Activated CD4-positive, alpha-beta T cell treated with anti-CD3 and anti-CD28 coated beads for 36 hours (primary cell): ENCODE measurements around the gene MGAT5. TPM values are rescaled to one million over a fixed set of nuclear protein-coding genes. Genes with fewer than 3 reads are reported as not detected.

ENCODE experiments used
- ATAC-seq: fragments of 200-7000 bp; cut with Tn5 transposase; one replicate; pipeline ENCODE4 v1.10.0; 2021; ENCODE audit warnings: mild to moderate bottlenecking, moderate library complexity
- CTCF ChIA-PET: fragments of 350-600 bp; sonication (Branson Sonifier 250); formaldehyde crosslinking; loops from one replicate; lab custom pipeline; 2021; ENCODE audit warnings: antibody characterized with exemption; lab: Charles Lee
- POLR2A ChIA-PET: fragments of 350-600 bp; sonication (Branson Sonifier 250); formaldehyde crosslinking; loops from one replicate; lab custom pipeline; 2021; ENCODE audit warnings: antibody characterized with exemption, inconsistent platforms; lab: Charles Lee
- DNase-seq: peaks from one replicate; pipeline ENCODE4 v3.0.0-alpha.2; 2020
- H3K27ac Mint-ChIP-seq: one replicate; pipeline ENCODE4 v1.8.0; 2021; ENCODE audit warnings: mixed read lengths
- H3K27me3 Mint-ChIP-seq: one replicate; pipeline ENCODE4 v1.8.0; 2021; ENCODE audit warnings: mixed read lengths
- H3K36me3 Mint-ChIP-seq: one replicate; pipeline ENCODE4 v1.8.0; 2021; ENCODE audit warnings: low read depth, mixed read lengths
- H3K4me1 Mint-ChIP-seq: one replicate; pipeline ENCODE4 v1.8.0; 2021; ENCODE audit warnings: mixed read lengths
- H3K4me3 Mint-ChIP-seq: one replicate; pipeline ENCODE4 v1.8.0; 2021; ENCODE audit warnings: mild to moderate bottlenecking, moderate library complexity, mixed read lengths
- H3K9me3 Mint-ChIP-seq: one replicate; pipeline ENCODE4 v1.8.0; 2021; ENCODE audit warnings: low read depth, mixed read lengths
- intact Hi-C, 2 experiments: fragments of 100-400 bp; cut with DNase I in 1 of 2; cut with micrococcal nuclease in 1 of 2; formaldehyde crosslinking; loops; one replicate each; pipeline versions ENCODE4 v1.14.2 to v1.15.1; 2022 to 2024; cut with DNase I, micrococcal nuclease
- total RNA-seq, 2 experiments: library from RNA; stranded (reverse); gene quantifications; one replicate each; pipeline ENCODE4 v1.2.3, GENCODE V29; 2021

MGAT5 gene
- total RNA-seq, 2 experiments from 2014 or later: 22.2 to 25.7 TPM

DNA sequence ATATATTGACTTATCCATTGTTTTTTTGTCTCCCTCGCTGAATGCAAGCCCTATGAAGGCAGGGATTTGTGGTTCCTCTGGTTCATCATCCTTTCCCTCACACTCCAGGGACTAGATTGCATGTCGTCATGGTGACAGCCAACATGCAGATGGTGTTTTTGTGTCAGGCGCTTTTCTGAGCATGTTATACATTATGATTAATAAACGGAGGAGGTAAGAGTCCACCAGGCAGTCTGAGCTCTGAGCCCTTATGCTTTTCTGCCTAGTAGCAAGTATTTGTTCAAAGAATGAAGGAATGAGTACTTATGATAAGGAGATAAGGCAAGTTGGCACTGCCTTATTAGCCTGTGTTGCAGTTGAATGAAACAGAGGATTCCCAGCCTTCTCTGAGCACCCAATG lies 181.6 kb downstream of the MGAT5 start:
- Mint-ChIP-seq H3K9me3 (no peaks in the 10 kb centered on the region), H3K36me3 (no peaks in the 10 kb centered on the region), H3K27me3 (no peaks in the 10 kb centered on the region), H3K4me1 (no peaks in the 10 kb centered on the region), H3K27ac (no peak overlapping the region), H3K4me3 (no peak overlapping the region)
- DNase-seq: no peak
- intact Hi-C loops: no loop called here
- CTCF ChIA-PET: interaction anchor here (0.9 kb wide), 1 partner anchor 51 kb away, joined by 3 read pairs; no protein-coding TSS in a partner anchor
- POLR2A ChIA-PET: interaction anchor here (0.7 kb wide), 1 partner anchor 11 kb away, joined by 3 read pairs; no protein-coding TSS in a partner anchor
- ATAC-seq: no peak

DNA sequence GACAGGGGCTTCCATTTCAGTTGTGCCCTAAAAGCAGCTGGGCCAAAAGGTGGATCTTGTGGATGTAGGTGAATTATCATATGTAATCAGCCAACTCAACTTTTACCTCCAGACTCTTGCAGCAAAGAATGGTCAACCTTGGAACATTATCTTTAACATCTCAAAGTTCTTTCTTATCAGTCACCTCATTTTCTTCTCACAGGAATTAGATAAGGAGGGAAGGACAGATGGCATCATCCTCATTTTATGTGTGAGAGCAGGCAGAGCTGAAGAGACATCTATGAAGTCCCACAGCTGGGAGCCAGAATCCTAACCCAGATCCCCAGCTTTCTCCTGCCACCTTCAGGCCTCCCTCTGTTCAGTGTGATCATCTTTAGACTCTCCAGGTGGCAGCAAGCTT lies 182.1 kb downstream of the MGAT5 start:
- ATAC-seq: no peak
- Mint-ChIP-seq H3K4me3 (no peak overlapping the region), H3K36me3 (no peaks in the 10 kb centered on the region), H3K9me3 (no peaks in the 10 kb centered on the region), H3K27ac (no peak overlapping the region), H3K27me3 (no peaks in the 10 kb centered on the region), H3K4me1 (no peaks in the 10 kb centered on the region)
- ChIA-PET POLR2A (interaction anchor here (0.7 kb wide), 1 partner anchor 11 kb away, joined by 3 read pairs; no protein-coding TSS in a partner anchor), CTCF (interaction anchor here (0.7 to 1.7 kb wide), 4 partner anchors 9 to 118 kb away, joined by 3 to 7 read pairs (median 4); no protein-coding TSS in a partner anchor)
- DNase-seq: no peak
- intact Hi-C loops: no loop called here

DNA sequence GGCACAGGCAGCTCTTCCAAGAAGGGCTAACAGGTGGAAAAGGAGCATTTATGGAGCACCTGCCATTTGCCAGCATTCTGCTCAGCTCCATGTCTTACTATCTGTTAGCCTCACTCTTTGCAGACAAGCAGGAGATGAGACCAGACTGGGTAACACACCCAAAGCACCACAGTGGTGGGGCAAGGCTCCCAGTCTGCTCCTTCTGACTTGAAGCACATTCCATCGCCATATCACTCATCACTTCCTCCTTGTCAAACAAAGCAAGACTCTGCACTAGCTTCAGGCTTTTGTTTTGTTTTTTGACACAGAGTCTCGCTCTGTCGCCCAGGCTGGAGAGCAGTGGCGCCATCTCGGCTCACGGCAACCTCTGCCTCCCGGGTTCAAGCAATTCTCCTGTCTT lies 182.8 kb downstream of the MGAT5 start:
- Mint-ChIP-seq H3K27ac (no peak overlapping the region), H3K27me3 (no peaks in the 10 kb centered on the region), H3K4me1 (no peaks in the 10 kb centered on the region), H3K9me3 (no peaks in the 10 kb centered on the region), H3K36me3 (no peaks in the 10 kb centered on the region), H3K4me3 (no peak overlapping the region)
- ChIA-PET CTCF (interaction anchor here (0.7 to 1.7 kb wide), 3 partner anchors 10 to 118 kb away, joined by 3 to 7 read pairs (median 6); no protein-coding TSS in a partner anchor), POLR2A (no interaction called here)
- intact Hi-C loops: no loop called here
- no peak for DNase-seq
- no peak for ATAC-seq

DNA sequence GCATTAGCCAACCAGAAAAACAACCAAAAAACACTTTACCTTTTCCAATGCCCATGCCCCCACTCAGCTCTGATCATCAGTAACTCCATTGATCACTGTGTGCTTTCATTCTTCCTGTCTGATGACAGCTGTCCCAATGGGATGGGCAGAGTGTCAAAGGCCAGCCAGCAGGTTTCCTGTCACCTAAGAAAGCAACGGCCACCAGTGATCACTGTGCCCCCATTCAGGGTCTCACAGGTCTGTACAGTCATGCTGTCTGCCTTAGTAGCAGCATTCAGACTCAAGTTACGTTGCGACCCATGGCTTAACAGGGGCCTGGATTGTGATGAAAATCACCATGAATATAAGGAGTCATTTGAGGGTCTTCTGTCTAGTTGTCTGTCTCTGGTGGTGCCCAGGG lies 184.5 kb downstream of the MGAT5 start:
- ChIA-PET POLR2A (no interaction called here), CTCF (interaction anchor here (0.6 to 1.5 kb wide), 3 partner anchors 13 to 340 kb away, joined by 3 to 4 read pairs (median 4); no protein-coding TSS in a partner anchor)
- Mint-ChIP-seq H3K4me1 (no peaks in the 10 kb centered on the region), H3K27me3 (no peaks in the 10 kb centered on the region), H3K9me3 (no peaks in the 10 kb centered on the region), H3K27ac (no peak overlapping the region), H3K36me3 (peaks cover 3% of the 10 kb centered on the region), H3K4me3 (no peak overlapping the region)
- DNase-seq (no peak), ATAC-seq (no peak)
- intact Hi-C loops: no loop called here

DNA sequence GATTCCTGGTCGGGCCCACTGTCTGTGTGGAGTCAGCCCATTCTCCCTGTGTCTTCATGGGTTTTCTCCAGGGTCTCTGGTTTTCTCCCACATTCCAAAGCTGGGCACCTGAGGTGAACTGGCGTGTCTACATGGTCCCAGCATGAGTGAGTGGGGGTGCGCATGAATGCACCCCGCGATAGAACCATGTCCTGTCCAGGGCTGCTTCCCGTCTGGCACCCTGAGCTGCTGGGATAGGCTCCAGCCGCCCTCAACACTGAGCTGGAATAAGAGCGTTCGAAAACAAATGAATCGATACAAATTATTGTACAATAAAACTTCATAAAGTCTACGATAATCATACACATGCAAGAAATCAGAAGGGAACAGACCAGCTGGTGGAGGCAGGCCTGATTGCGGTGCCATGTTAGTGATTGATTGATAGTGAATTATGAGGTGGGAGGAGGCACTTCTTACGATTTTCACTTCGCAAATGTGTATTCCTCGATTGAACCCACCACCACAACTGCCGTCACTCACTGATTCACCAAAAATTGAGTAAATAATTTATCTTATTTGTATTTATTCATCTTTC lies 186.6 kb downstream of the MGAT5 start:
- Mint-ChIP-seq H3K4me1 (no peaks in the 10 kb centered on the region), H3K9me3 (no peaks in the 10 kb centered on the region), H3K27ac (no peak overlapping the region), H3K36me3 (peaks cover 3% of the 10 kb centered on the region), H3K4me3 (no peak overlapping the region), H3K27me3 (no peaks in the 10 kb centered on the region)
- intact Hi-C loops: no loop called here
- CTCF ChIA-PET: interaction anchor here (0.6 to 1.7 kb wide), 2 partner anchors 10 to 142 kb away, joined by 3 to 12 read pairs; no protein-coding TSS in a partner anchor
- POLR2A ChIA-PET: no interaction called here
- DNase-seq (no peak), ATAC-seq (no peak)

DNA sequence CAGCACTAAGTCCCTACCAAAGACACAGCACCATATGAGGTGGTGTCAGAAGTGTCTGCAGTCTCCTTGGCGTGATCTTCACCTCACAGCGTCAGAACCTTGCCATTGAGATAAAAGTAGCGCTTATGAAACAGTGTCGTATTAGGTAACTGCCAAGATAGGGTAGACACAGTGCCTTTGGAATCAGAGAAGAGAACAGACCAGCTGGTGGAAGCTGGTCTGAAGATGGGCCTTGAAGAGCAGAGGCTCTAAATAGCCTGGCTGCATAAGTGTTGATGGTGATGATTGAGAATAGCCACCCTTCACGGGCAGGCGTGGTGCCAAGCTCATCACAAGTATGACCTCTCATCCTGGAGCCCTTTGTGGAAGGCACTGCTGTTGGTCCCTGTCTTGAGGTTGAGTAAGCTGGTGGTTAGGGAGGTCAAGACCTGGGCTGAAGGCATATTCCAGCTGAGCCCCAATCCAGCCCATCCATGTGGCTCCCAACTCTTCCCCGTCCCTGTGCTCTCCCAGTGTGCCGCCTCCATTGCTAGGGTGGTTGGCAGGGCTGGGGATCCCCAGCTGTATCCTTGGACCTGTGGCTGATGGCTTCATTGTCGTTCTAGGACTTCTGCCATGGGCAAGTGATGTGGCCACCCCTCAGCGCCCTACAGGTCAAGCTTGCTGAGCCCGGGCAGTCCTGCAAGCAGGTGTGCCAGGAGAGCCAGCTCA lies 187.4 kb downstream of the MGAT5 start:
- Mint-ChIP-seq H3K4me3 (no peak overlapping the region), H3K36me3 (peaks cover 3% of the 10 kb centered on the region), H3K9me3 (no peaks in the 10 kb centered on the region), H3K27me3 (no peaks in the 10 kb centered on the region), H3K27ac (no peak overlapping the region), H3K4me1 (no peaks in the 10 kb centered on the region)
- ChIA-PET CTCF (interaction anchor here (0.6 to 1.7 kb wide), 4 partner anchors 9 to 324 kb away, joined by 3 to 12 read pairs (median 4); no protein-coding TSS in a partner anchor), POLR2A (no interaction called here)
- intact Hi-C loops: no loop called here
- DNase-seq (no peak), ATAC-seq (no peak)

DNA sequence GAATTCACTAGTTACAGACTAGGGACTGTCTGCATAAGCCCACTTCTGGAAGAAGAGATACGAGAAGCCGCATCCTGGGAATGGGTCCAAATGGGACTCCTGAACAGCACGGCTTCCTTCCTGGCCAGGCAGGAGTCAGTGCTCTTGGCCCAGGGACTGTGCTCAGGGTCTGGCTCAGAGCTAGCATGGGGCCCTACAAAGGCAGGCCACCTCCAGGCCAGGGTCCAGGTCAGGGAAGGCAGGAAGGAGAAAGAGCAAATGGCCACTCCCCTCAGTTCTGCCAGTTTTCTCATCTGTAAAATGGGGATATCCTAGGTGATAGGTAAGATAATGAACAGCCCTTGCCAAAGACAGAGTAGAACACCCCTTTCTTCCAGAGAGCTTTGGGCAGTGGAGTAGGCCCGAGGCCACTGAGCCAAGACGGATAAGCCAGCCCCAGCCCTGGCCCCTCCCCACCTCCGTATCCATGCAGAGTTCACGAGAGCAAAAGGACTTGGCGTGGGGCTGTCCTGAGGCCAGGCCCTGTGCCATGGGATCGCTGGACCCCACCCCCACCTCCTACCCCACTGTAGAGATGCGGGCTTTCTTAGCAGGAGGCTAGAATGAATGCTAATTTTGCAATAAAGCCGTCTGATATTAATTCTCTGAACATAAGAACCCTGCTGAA lies 190.1 kb downstream of the MGAT5 start:
- ATAC-seq (no peak), DNase-seq (no peak)
- no peak overlapping the region for H3K4me3 Mint-ChIP-seq
- H3K27ac Mint-ChIP-seq: no peak overlapping the region
- intact Hi-C loops: no loop called here
- H3K27me3 Mint-ChIP-seq: no peaks in the 10 kb centered on the region
- H3K36me3 Mint-ChIP-seq: peaks cover 6% of the 10 kb centered on the region
- POLR2A ChIA-PET: no interaction called here
- no peaks in the 10 kb centered on the region for H3K9me3 Mint-ChIP-seq
- CTCF ChIA-PET: interaction anchor here (0.5 kb wide), 1 partner anchor 9 kb away, joined by 3 read pairs; no protein-coding TSS in a partner anchor
- H3K4me1 Mint-ChIP-seq: no peaks in the 10 kb centered on the region

DNA sequence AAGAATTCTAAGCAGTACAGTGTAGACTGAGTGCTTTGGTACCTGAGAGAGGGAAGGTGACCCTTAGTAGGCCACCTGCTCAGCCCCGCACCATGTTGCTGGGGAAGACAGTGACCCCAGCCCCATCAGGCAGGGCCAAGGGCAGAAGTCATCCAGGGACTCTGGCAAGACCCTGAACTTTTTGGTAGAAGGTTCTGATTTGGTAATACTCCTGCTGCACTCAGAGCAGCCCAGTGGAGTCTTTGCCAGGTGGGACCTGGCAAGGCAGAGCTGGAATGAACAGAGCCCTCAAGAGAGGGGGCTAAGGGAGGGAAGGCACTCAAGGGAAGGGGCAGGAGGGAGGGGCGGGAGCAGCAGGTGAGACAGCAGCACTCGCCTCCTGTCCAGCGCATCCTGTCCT lies 191.2 kb downstream of the MGAT5 start:
- Mint-ChIP-seq H3K27ac (no peak overlapping the region), H3K27me3 (no peaks in the 10 kb centered on the region), H3K4me3 (no peak overlapping the region), H3K36me3 (peaks cover 7% of the 10 kb centered on the region), H3K9me3 (no peaks in the 10 kb centered on the region), H3K4me1 (no peaks in the 10 kb centered on the region)
- ATAC-seq (no peak), DNase-seq (no peak)
- ChIA-PET POLR2A (no interaction called here), CTCF (no interaction called here)
- intact Hi-C loops: no loop called here

DNA sequence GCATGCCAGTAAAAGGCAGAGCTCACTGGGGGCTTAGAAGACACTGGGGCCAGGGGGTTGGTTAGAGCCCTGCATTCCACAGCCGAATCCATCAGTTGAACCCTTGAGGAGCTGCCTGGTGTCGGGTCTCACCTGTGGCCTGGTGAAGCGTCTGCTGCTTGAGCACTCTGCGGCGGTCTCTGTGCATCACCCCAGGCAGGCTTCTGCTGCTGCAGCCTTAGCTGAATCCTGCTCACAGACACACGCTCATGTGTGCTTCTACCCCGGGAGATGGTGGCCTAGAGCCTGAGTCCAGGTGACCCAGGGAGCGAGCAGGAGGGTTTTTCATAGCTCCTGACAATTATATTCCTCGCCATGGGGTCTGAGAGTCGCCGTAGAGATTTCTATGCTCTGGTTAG lies 192.1 kb downstream of the MGAT5 start:
- intact Hi-C loops: no loop called here
- H3K4me1 Mint-ChIP-seq: no peaks in the 10 kb centered on the region
- H3K4me3 Mint-ChIP-seq: no peak overlapping the region
- ChIA-PET POLR2A (no interaction called here), CTCF (no interaction called here)
- DNase-seq (no peak), ATAC-seq (no peak)
- no peaks in the 10 kb centered on the region for H3K27me3 Mint-ChIP-seq
- H3K9me3 Mint-ChIP-seq: no peaks in the 10 kb centered on the region
- peaks cover 7% of the 10 kb centered on the region for H3K36me3 Mint-ChIP-seq
- H3K27ac Mint-ChIP-seq: no peak overlapping the region

DNA sequence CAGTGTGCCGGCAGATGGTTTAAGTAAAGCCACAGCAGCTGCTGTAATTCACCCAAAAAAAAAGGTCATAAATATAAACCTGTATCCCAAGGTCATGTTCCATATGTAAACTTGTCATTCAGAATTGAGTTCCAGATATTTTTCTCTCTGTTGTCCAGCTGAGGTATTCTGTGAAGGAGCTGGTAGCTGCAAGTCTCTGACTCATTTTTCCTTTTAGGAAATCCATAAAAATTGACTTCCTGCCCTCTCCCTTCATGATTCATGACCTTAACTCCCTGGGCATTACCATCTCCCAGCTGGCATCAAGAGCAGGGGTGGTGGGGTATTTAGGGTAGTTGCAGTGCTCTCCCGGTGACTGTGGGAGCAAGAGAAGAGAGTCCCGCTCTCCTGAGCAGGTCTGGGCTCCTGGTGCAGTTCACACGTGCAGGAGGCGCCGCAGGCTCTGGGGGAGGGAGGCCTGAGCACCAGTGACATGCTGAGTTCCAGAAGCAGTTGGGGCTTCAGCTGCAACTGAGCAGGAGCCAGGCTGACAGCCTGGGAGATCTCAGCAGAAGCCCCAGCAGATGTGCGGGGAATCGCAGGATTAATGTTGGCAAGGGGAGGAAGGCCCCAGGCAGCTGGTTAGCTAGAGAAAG lies 192.6 kb downstream of the MGAT5 start:
- DNase-seq: no peak
- no peak for ATAC-seq
- Mint-ChIP-seq H3K9me3 (no peaks in the 10 kb centered on the region), H3K36me3 (peaks cover 7% of the 10 kb centered on the region), H3K4me3 (no peak overlapping the region), H3K27me3 (no peaks in the 10 kb centered on the region), H3K4me1 (no peaks in the 10 kb centered on the region), H3K27ac (no peak overlapping the region)
- intact Hi-C loops: no loop called here
- POLR2A ChIA-PET: no interaction called here
- CTCF ChIA-PET: no interaction called here

DNA sequence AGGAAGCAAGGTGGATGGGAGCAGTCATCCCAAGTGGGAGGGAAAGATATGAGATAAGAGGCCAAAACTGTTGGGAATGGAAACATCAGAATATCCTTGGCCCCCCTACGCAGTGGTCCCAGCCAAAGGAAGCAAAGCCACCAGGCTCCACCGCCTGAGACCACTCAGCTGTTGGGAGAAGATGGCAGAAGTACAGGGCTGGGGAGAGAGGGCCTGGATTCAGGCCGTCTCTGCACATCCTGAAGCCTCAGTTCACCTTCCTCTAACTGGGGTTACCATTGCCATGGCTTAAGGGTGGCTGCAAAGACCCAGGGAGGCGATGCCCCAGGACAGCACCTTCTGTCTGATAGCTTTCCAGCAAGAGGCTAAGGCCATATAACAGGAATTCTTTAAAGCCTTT lies 193.8 kb downstream of the MGAT5 start:
- Mint-ChIP-seq H3K9me3 (no peaks in the 10 kb centered on the region), H3K4me1 (no peaks in the 10 kb centered on the region), H3K36me3 (peaks cover 10% of the 10 kb centered on the region), H3K4me3 (no peak overlapping the region), H3K27ac (no peak overlapping the region), H3K27me3 (no peaks in the 10 kb centered on the region)
- DNase-seq (no peak), ATAC-seq (no peak)
- POLR2A ChIA-PET: interaction anchor here (0.6 kb wide), 2 partner anchors 514 to 603 kb away, joined by 3 read pairs; no protein-coding TSS in a partner anchor
- intact Hi-C loops: no loop called here
- CTCF ChIA-PET: no interaction called here
